GM10847 (cell line): ENCODE results near the gene ZNF414.

Source experiments
- POLR2A ChIP-seq: IDR thresholded peaks from 2 replicates; pipeline ENCODE4 v1.6.1; 2011; ENCODE audit not compliant: insufficient read length; ENCODE audit errors: extremely low read depth

ZNF414 gene, protein sequence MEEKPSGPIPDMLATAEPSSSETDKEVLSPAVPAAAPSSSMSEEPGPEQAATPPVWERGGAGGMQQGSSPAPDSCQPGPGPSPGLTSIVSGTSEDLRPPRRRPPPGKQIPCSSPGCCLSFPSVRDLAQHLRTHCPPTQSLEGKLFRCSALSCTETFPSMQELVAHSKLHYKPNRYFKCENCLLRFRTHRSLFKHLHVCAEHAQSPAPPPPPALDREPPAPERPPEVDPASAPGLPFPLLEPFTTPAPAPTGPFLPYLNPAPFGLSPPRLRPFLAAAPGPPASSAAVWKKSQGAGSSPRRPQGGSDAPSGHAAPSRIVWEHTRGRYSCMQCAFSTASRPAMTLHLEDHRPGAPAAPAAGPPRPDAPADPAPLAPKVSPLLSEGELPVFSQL

DNA sequence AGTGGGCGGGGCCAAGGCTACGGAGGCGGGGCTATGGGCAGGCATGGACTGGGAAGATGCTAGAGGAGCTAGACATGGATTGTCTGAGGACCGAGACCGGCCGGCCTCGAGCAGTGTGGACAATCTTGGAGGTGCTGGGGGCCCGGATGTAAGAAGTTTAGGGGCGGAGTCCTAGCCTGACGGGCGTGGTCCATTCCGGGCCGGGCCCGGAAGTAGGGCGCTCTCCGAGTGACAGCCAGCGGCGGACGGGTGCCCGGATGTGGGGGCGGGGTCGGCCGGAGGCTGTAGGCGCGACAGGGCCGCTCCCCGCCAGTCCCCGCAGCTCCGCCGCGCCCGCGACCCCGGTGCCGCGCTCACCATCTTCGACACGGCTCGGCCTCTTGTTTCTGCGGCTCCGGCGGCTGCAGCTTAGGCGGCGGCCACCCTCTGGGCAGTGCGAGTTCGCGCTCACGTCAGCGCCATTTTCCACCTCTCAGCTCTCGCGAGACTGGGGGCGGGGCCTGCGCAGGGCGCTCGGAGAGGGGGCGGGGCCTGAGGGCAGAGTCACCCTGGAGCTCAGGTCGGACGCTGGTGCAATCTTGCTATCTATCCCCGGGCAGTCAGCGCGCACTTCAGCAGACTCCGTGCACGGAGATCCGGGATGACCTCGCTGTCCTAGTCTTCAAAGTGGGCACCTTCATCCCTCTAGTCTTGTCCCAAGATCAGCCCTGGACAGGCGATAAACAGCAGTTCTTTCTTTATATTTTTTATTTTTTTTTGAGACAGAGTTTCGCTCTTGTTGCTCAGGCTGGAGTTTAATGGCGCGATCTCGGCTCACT, at the start of gene ZNF414:
Gene ZNF414 (minus strand): TSS at position 481 of the 818 bp plus-strand sequence. CDS start 121 bp downstream, at position 360.
- peak; percentile 84 for TF ChIP-seq POLR2A

DNA sequence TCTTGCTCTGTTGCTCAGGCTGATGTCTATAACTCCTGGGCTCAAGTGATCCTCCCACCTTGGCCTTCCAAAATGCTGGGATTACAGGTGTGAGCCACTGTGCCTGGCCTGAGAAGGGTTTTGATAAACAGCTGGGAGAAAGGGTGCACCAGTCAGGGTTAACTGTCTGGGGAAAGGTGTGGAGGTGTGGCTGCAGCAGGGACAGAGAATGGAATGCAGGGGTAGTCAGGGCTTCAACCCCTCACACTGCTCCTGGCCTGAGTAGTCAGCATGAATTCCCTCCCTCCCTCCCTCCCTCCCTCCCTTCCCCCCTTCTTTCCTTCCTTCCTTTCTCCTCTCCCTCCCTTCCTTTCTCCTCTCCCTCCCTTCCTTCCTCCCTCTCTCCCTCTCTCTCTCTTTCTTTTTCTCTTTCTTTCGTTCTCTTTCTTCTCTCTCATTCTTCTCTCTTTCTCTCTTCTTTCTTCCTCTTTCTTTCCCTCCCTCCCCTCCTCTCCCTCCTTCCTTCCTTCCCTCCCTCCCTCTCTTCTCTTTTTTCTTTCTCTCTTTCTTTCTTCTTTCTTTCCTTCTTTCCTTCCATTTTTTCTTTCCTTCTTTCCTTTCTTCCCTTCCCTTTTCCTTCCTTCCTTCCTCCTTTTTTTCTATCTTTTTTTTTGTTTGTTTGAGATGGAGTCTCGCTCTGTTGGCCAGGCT, 47.3 kb upstream of the ZNF414 start:
- no peak for TF ChIP-seq POLR2A

- no peak for TF ChIP-seq POLR2A
These were observed 44.4 kb upstream of the ZNF414 start for GRCh38 chr19:8558325-8558724.

DNA sequence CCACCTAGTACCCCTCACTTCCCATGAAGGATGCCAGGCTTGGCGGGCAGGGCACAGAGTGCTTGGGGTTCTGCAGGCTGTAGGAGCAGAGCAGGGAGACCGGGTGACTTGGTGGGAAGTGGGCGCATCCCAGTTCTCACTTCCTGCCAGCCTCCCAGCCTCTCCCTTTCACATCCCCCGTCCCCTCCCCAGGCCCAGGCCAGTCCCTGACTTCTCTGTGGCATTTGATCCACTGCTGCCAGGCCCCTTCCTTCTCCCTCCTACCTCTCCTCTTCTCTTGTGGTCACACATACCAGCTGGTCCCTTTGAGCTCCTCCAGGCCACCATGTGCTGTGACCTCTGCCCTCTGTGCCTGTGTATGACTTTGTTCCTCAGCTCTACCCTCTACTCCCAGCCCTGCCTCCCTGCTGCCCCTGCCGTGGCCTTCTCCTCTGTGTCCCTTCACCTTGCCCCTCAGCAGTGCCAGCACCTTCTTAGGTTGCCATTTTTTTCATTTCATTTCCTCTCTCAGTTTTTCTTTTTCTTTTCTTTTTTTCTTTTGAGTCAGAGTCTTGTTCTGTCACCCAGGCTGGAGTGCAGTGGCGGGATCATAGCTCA, 43.8 kb upstream of the ZNF414 start:
- no peak for TF ChIP-seq POLR2A

DNA sequence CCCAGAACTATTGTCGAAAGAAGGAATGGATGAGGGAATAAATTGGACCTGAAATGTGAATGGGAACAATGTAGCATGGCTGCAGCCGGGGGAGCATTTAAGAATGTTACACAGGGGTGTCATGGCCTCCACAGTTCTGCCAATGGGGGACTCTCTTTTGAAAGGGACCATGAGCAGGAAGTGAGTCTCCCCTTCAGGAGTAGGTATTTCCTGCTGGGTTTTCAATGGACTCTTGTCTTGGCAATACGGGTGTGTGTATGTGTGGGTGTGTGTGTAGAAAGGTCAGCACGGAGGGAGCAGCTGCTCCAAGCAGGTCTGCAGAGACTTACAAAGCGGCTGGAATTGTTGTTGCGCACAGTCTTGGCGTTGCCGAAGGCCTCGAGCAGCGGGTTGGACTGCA, 38.8 kb upstream of the ZNF414 start:
- TF ChIP-seq POLR2A = no peak

GRCh38 chr19:8550070-8550469, 36.1 kb upstream of the ZNF414 start:
- TF ChIP-seq POLR2A = no peak

- no peak for TF ChIP-seq POLR2A
These were observed 31.8 kb upstream of the ZNF414 start for GRCh38 chr19:8545743-8546142.

- TF ChIP-seq POLR2A = no peak
These were observed 30.2 kb upstream of the ZNF414 start for GRCh38 chr19:8544168-8544567.

DNA sequence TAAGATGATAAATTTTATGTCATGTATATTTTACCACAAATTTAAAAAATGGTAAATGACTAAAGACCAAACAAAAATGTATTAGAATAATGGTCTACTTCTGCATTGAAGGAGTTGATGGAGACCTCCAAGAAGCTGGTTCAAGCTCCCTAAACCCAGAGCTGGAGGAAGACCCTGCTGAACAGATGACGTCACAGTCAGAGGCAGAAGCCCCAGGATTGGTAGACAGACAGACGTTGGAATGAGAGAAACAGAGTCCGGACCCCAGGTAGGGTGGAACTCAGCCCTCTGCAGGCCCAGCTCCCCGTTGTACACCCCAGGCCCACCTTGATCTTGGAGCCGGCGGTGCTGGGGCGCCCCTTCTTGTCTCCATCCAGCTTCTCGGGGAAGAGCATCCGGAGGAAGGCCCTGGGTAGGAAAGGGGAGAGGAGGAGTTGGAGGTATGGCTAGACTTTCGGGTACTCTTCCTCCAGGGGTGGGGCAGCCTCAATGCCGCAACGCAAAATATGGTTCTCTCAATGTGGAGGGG, 25.7 kb upstream of the ZNF414 start:
- no peak for TF ChIP-seq POLR2A

GRCh38 chr19:8537099-8537498, 23.1 kb upstream of the ZNF414 start:
- no peak for TF ChIP-seq POLR2A

DNA sequence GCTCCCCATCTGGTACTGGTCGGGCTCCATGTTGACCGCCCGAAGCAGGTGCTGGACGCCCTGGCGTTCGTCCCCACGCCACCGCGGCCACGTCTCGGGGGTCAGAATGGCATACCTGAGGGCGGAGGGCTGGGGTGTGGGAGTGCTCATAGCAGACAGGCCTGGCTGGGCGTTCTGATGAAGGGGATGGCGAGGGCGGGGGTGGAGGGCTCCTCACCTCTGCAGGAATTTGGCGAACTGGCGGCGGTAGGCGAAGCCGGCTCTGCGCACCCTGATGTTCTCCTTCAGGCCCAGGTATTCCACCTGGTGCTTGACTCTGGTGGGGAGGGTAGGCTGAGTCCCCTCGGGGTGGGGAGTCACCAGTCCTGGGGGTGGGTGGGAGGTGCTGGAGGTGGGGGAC, 22.3 kb upstream of the ZNF414 start:
- no peak for TF ChIP-seq POLR2A

DNA sequence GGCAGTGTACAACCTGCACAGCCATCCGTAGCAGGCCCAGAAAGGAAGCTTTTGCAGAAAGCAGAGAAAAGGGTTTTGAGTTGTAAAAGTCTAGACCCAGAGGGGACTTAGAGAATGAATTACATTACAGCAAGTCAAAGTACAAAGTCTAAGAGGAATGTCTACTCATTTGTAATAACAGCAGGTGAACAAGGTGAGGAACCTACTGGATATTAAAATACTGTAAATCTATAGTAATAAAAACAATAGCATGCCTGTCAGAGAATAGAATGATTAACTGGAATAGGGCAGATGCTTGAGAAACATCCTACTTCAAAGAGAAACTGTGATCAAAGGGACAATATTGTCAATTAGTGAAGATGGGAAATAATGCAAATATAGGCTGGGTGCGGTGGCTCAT, 18.3 kb upstream of the ZNF414 start:
- TF ChIP-seq POLR2A = no peak

DNA sequence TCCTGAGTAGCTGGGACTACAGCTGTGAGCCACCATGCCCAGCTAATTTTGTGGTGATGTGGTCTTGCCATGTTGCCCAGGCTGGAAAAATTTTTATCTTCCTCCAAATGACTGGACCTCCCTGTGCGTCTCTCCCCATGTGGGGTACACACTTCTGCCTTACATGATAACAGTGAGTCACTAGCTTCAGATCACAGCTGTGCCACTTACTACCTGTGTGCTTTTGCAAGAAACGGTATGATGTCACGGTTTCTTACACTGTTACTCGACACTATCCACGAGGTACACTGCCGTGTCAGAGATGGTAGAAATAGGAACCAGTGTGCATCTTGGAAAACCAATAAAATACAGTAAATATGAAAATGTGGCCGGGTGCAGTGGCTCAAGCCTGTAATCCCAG, 17.5 kb upstream of the ZNF414 start:
- no peak for TF ChIP-seq POLR2A

DNA sequence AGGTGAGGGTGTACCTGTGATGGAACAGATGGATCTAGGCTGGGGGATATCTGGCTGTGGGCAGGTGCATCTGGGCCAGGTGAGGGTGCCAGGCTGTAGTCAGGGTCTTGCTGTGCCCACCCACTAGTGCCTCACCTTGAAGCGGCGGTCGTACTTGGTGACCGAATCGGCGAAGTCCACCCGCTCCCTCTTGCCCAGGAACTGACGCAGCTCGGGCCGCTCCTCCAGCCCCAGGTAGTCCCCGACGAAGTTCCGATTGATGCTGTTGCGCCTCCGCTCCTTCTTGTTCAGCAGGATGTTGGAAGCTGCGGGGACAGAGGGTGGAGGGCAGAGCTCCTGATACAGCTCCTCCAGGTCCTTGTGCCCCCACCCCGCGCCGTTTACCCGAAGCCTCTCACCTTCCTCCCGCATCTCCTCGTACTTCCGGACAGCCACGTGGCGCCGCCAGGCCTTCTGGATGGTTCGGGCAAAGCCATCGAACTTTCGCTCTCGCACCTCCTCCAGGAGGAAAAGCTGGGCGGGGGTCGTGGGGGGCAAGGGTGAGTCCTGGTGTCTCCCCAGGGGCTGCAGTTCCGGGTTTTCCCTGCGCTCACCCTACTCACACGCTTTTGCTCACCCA, 16.2 kb upstream of the ZNF414 start:
- no peak for TF ChIP-seq POLR2A

- no peak for TF ChIP-seq POLR2A
These were observed 15.5 kb upstream of the ZNF414 start for GRCh38 chr19:8529369-8530006.

- TF ChIP-seq POLR2A = no peak
These were observed 14.5 kb upstream of the ZNF414 start for GRCh38 chr19:8528500-8528899.
